COLO668 (cell line): ENCODE results near the gene MRGPRE.
"Not testable (repeated sequence)": the region's sequence is repeated elsewhere in the genome, so short reads cannot be mapped to it uniquely, and the experiment has no call there.

ENCODE experiments used
- DNase-seq: peaks from one replicate; lab custom pipeline; 2025; ENCODE audit not compliant: unreplicated experiment; lab: John Stamatoyannopoulos, UW

The MRGPRE gene

GRCh38 chr11:3231851-3232744 lies at the start of gene MRGPRE:
Gene MRGPRE (minus strand): TSS chr11:3232417. CDS start chr11:3228799, 3,618 bp downstream.
- DNase-seq: peak; percentile 53

- DNase-seq: not testable (repeated sequence)
Measured at GRCh38 chr11:3281146-3281545, 48.9 kb upstream of the MRGPRE start.

- DNase-seq: not testable (repeated sequence)
Measured at GRCh38 chr11:3280662-3281061, 48.4 kb upstream of the MRGPRE start.

- not testable (repeated sequence) for DNase-seq
Measured at GRCh38 chr11:3278922-3279321, 46.7 kb upstream of the MRGPRE start.

GRCh38 chr11:3273629-3274028 lies 41.4 kb upstream of the MRGPRE start:
- DNase-seq: not testable (repeated sequence)

GRCh38 chr11:3262548-3262947 lies 30.3 kb upstream of the MRGPRE start:
- not testable (repeated sequence) for DNase-seq

GRCh38 chr11:3261831-3262230 lies 29.6 kb upstream of the MRGPRE start:
- DNase-seq: not testable (repeated sequence)

- DNase-seq: not testable (repeated sequence)
Measured at GRCh38 chr11:3257509-3257908, 25.3 kb upstream of the MRGPRE start.

GRCh38 chr11:3255241-3255640 lies 23.0 kb upstream of the MRGPRE start:
- not testable (repeated sequence) for DNase-seq

GRCh38 chr11:3254773-3255172 lies 22.6 kb upstream of the MRGPRE start:
- DNase-seq: not testable (repeated sequence)

- no peak for DNase-seq
Measured at GRCh38 chr11:3245071-3245470, 12.9 kb upstream of the MRGPRE start.

- no peak for DNase-seq
Measured at GRCh38 chr11:3243880-3244279, 11.7 kb upstream of the MRGPRE start.

GRCh38 chr11:3237119-3237518 lies 4.9 kb upstream of the MRGPRE start:
- no peak for DNase-seq

- no peak for DNase-seq
Measured at GRCh38 chr11:3234846-3235245, 2.6 kb upstream of the MRGPRE start.

GRCh38 chr11:3232956-3233355 lies 739 bp upstream of the MRGPRE start:
- no peak for DNase-seq

- no peak for DNase-seq
Measured at GRCh38 chr11:3231550-3231850, 717 bp downstream of the MRGPRE start.

GRCh38 chr11:3230636-3231549 lies 1.3 kb downstream of the MRGPRE start:
- DNase-seq: no peak

- DNase-seq: no peak
Measured at GRCh38 chr11:3229673-3230630, 2.3 kb downstream of the MRGPRE start.

- DNase-seq: no peak
Measured at GRCh38 chr11:3228445-3228829, 3.8 kb downstream of the MRGPRE start.

GRCh38 chr11:3227568-3228444 lies 4.4 kb downstream of the MRGPRE start:
- peak; percentile 46 for DNase-seq
